DND-41 (cell line): ENCODE data around the gene CDR2.

ENCODE experiments used
- CTCF ChIP-seq: IDR thresholded peaks from 2 replicates; pipeline ENCODE4 v1.5.1; 2012; ENCODE audit warnings: borderline replicate concordance, low read length, moderate library complexity, mild to moderate bottlenecking; ENCODE audit not compliant: poor library complexity, severe bottlenecking; ENCODE audit errors: extremely low read depth
- EZH2 ChIP-seq: IDR thresholded peaks from 3 replicates; pipeline ENCODE4 v1.6.1; 2012; ENCODE audit warnings: borderline replicate concordance, low read depth, mild to moderate bottlenecking, moderate library complexity, low read length, inconsistent platforms; ENCODE audit not compliant: severe bottlenecking

DNA sequence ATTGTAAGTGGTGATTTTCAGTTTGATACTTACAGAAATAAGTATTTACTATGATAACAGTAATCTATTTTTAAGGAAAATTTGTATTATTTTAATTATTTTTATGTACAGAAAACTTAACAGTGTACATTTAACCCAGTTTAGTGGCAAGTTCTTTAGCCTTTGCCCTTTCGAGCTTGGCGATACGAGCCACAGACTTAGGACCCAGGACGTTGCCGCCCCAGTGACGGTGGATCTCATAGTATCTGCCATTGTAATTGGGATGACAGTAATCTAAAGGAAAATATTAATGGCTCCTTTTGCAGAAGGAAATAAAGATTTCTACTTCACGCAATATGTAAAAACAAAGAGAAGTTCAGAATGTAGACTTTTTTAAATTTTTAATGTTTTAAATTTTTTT lies 5.2 kb upstream of the CDR2 start:
- TF ChIP-seq EZH2 (no peak), CTCF (no peak)
